GM18519 (cell line): Measurements from ENCODE around the gene APOL1.
"Not testable (repeated sequence)": the region's sequence is repeated elsewhere in the genome, so short reads cannot be mapped to it uniquely, and the experiment has no call there.

Source experiments
- ATAC-seq: cut with Tn5 transposase; IDR thresholded peaks from one replicate; pipeline ENCODE4 v1.9.1; 2021; ENCODE audit warnings: mild to moderate bottlenecking, moderate library complexity; ENCODE audit not compliant: unreplicated experiment, low FRiP score

The APOL1 gene

GRCh38 chr22:36252754-36253522 is at the start of gene APOL1:
TSS of gene APOL1 (plus strand) at chr22:36253133. CDS start at chr22:36254956, 1,823 bp downstream.
- ATAC-seq, result peak; percentile 46

DNA sequence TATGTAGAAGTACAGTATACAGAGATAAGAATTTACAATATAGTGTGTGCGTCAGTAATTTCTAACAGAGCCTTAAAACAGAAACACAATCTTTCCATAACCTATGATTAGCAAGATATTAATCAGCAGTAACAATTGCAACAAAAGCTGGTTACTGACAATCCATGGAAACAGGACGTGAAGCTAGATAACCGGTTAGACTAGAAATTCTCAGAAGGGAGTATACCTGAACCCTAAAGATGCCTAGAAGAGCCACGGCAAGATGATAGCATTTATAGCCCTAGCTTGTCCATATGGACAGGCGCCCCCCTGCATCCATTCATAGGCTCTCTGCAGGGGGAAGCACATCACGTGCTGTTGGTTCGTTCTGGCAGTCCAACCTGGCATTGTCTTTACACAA is 49.5 kb upstream of the APOL1 start:
- not testable (repeated sequence) for ATAC-seq

- ATAC-seq, result no peak
Observed at GRCh38 chr22:36204001-36204631, 48.8 kb upstream of the APOL1 start.

GRCh38 chr22:36204632-36205015 is 48.3 kb upstream of the APOL1 start:
- ATAC-seq, result no peak

DNA sequence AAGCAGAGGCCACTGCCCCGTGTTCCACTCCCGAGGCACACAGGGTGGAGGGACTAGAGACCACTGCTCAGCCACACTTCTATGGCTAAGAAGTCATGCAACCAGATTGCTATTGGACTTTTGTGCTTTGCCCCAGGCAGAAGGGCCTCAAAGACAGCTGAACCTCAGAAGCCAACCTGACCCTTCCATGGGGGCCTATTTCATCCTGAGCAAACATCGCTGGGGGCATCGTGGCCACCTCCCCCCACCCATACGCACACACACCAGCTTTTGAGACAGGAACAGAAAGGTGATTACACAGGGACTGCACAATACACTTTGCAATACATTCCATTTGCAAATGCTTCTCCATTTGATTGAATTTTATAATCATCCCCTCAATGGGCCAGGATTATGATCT is 47.4 kb upstream of the APOL1 start:
- not testable (repeated sequence) for ATAC-seq

- no peak for ATAC-seq
Observed at GRCh38 chr22:36206255-36206654, 46.7 kb upstream of the APOL1 start.

DNA sequence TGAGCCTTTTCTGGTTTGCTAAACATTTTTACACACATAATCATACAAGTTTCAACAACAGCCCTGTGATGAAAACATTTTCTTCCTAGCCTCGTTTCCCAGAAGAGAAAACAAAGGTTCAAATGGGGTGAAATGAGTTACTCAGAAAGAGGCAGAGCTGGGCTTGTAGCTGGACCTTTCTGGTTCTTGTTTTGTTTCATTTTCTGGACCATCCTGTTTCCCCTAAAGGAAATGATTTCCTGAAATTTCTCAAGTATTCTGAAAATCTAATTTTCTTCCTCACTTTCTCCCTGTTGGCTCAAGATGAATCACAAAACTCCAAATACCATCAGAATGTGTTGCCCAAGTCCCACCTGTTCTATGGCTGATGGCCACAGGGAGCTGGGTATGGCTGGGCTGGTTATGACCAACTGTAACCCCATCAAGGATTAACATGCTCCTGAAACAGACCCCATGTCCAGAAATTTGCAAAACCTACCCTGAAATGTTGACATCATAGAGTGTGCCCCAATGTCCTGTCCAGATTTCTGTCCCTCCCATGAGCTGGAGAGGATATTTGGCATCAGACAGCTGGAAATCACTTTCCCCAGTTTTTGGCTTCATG is 44.7 kb upstream of the APOL1 start:
- no peak for ATAC-seq

DNA sequence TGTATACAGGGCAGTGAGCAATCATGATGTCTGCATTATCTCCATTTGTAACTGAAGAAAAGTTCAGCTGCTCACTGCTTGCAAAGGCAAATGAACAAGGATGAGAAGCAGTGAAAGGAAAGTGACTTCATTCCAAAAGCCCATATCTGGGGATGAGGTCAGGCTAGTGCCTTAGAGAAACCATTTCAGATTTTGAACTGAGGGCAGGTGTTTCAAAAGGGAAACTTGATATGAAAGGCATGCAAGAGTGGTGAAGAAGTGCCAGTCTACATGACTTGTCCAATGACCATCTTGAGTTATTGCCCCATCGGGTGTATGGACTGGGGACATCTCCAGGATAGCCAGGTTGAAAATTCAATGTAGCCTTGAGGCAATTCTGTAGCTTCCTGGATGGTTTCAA is 44.0 kb upstream of the APOL1 start:
- no peak for ATAC-seq

- not testable (repeated sequence) for ATAC-seq
Observed at GRCh38 chr22:36209488-36209908, 43.4 kb upstream of the APOL1 start.

- no peak for ATAC-seq
Observed at GRCh38 chr22:36210224-36210623, 42.7 kb upstream of the APOL1 start.

- no peak for ATAC-seq
Observed at GRCh38 chr22:36211237-36211861, 41.6 kb upstream of the APOL1 start.

DNA sequence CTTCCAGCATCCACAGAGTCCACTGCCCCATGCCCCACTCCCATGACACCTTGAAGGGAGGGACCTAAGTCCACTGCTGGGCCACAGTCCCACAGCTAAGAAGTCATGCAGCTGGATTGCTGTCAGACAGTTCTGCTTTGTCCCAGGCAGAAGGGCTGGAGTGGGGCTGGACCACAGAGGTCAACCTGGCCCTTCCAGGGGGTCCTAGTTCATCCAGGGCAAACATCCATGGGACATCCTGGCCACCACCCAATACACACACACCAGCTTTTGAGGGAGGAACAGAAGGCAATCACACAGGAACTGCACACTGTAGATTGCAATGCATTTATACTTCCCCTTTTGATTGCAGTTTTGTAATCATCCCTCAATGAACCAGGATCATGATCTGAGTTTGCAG is 40.0 kb upstream of the APOL1 start:
- ATAC-seq, result no peak

DNA sequence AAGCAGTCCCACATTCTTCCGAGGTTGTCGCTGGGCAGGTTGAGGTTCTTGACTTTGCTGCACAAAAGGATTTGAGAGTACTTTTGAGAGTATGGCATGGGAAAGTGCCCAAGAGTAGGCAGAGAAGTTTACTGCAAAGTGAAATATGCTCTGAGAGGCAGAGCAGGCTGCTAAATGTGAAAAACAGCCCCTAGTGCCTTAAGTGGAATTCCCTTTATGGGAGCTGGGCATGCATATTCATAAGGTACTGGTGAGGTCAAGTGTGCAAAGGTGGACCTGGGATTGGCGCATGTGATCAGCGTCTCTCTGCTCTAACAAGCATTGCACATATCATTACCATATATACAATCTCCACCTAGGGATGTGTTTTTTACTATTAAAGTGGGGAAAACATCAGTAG is 39.3 kb upstream of the APOL1 start:
- ATAC-seq, result no peak

DNA sequence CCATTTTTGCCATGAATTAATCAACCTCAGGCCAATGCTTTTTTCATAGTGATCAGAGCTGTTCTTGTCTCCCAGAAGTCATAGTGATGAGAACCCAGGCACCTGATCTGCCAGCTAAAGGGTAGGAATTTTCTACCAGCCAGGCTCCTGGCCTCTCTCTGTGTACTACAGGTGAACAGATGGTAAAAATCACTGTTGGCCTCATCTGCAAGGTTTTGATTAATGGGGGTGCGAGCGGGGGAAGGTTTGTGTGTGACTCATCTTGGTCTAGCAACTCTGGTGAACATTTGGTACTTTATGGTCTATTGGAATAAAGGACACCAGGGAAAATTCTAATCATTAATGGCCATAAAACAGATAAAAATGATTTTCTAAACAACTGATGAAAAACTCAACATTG is 37.0 kb upstream of the APOL1 start:
- ATAC-seq, result no peak

DNA sequence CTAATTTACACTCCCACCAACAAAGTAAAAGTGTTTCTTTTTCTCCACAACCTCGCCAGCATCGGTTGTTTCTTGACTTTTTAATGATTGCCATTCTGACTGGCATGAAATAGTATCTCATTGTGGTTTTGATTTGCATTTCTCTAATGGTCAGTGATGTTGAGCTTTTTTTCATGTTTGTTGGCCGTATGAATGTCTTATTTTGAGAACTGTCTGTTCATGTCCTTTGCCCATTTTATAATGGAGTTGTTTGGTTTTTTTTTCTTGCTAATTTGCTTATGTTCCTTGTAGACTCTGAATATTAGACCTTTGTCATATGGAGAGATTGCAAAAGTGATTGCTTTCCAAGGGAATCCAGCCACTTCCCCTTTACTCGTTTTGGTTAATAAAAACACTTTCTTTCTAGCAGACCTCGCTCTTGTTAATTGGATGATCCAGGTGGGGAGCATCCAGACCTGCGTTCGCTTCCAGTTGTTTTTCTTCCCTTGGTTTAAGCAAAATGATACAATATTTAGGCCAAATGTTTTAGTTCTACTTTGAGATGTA is 34.2 kb upstream of the APOL1 start:
- no peak for ATAC-seq

DNA sequence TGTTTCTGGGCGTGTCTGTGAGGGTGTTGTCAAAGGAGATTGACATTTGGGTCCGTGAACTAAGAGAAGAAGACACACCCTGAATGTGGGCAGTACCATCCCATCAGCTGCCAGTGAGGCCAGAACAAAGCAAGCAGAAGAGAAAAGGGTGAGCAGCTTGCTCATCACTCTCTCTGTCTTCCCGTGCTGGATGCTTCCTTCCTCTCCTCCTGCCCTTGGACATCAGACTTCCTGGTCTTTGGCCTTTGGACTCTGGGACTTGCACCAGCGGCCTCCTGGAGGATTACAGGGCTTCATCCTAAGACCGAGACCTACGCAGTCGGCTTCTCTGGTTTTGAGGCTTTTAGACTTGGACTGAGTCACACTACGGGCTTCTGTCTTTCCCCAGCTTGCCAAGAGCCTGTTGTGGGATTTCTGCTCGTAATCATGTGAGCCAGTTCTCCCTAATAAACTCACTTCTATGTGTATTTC is 32.4 kb upstream of the APOL1 start:
- ATAC-seq, result no peak

DNA sequence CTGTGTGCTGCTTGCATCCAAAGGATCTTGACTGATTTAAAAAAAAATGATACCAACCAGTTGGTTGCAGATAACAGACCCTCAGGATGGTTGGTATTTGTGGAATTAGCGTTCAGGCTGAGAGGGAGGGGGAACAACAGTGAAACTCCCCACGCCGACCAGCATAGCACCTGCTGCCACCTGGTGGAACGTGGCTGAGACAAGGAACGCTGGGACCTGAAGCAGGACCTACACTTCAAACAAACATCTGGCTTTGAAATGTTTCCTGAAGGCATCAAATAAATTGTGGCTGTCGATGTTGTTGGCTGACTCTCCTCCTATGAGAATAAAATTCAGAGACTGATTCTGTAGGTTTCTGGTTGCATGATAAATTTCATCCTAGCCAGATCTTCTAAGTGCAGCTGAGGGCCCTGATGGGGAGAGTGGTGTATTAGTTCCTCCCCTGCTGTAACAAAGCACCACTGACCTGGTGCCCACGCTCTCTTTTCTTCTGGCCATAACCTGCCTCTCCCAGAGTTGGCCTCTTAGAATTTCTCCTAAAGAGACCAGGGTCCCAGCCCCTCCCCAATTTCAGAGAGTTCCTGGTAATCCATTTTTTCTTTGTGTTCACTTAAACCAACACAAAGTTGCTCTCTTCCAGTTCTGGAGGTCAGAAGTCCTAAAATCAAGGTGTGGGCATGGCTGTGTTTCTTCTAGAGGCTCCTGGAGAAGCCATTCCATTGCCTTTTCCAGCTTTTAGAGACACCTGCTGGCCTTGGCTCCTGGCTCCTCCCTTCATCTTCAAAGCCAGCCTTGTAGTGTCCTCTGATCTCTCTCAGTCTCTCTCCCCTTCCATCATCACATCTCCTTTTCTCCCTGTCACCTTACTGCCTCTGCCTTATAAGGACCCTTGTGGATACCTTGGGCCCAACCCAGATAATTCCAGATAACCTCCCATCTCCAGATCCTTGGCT is 30.9 kb upstream of the APOL1 start:
- ATAC-seq, result no peak

GRCh38 chr22:36222887-36223450 is 30.0 kb upstream of the APOL1 start:
- ATAC-seq, result no peak

GRCh38 chr22:36223504-36223903 is 29.4 kb upstream of the APOL1 start:
- no peak for ATAC-seq
